Measurements from ENCODE around the gene FGF11.

DNA sequence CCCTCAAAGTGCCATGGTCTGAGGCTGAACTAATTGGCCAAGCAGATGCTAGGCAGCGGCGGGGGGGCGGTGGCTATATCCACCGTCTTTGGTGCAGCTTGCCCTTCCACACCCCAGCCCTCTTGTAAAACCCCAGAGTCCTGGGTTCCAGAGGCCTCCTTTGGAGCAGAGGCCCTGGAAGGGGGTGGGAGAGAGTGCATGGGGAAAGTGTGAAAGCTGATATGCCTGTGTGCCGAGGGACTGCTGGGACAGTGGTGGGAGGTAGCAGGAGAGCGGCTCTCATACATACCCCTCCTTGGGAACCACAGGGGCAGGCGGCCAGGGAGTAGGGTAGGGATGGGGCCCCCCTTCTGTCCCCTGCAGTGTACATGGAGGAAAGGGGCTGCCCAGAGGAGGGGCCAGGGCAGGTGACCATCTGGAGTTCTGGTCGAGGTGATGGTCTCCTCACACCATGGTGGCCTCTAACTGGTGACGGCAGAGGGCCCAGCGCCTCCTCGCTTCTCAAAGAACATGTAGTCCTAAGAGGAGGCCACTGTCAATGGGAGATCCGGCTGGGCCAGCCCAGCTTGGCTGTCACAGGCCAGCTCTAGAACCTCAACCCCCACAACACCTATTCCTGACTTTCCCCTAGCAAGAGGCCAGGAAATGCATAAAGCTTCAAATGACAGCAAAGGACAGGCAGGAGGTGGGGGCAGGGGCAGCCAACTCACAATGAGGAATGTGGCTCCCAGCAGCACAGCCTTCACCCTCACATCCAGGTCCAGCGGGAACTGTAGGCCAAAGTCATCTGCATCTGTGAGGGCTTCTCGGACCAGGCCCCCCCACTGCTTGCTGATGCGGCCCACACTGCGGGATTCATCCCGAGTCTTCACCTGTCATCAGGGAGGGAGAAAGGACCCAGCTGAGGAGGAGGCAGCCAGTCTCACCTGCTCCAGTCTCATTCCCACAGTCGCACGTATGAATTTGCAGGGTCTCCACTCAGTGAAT is 49.1 kb upstream of the FGF11 start:
- TF ChIP-seq, protein P1, sequence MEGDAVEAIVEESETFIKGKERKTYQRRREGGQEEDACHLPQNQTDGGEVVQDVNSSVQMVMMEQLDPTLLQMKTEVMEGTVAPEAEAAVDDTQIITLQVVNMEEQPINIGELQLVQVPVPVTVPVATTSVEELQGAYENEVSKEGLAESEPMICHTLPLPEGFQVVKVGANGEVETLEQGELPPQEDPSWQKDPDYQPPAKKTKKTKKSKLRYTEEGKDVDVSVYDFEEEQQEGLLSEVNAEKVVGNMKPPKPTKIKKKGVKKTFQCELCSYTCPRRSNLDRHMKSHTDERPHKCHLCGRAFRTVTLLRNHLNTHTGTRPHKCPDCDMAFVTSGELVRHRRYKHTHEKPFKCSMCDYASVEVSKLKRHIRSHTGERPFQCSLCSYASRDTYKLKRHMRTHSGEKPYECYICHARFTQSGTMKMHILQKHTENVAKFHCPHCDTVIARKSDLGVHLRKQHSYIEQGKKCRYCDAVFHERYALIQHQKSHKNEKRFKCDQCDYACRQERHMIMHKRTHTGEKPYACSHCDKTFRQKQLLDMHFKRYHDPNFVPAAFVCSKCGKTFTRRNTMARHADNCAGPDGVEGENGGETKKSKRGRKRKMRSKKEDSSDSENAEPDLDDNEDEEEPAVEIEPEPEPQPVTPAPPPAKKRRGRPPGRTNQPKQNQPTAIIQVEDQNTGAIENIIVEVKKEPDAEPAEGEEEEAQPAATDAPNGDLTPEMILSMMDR (conservative IDR thresholded peaks at IDR 0.05; ENCODE audit: low read depth, low read length) = no peak
- TF ChIP-seq, protein P2, sequence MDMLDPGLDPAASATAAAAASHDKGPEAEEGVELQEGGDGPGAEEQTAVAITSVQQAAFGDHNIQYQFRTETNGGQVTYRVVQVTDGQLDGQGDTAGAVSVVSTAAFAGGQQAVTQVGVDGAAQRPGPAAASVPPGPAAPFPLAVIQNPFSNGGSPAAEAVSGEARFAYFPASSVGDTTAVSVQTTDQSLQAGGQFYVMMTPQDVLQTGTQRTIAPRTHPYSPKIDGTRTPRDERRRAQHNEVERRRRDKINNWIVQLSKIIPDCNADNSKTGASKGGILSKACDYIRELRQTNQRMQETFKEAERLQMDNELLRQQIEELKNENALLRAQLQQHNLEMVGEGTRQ (IDR thresholded peaks at IDR 0.05; ENCODE audit: low read depth, low read length) = no peak
- TF ChIP-seq RFX5 (IDR thresholded peaks at IDR 0.05; ENCODE audit: low read depth, low read length) = no peak
